IMR-90 (cell line): ENCODE results near the gene SCPEP1. TPM values are rescaled to one million over a fixed set of nuclear protein-coding genes. Genes with fewer than 3 reads are reported as not detected.

Source experiments
- ATAC-seq: fragments of 200-7000 bp; cut with Tn5 transposase; 2 replicates; pipeline ENCODE4 v1.9.1; 2020; ENCODE audit warnings: low read depth, mild to moderate bottlenecking, moderate library complexity
- Bru-seq: library from RNA; stranded (reverse); fragments of 400-500 nt; gene quantifications from one replicate; lab custom pipeline; 2021; lab: Mats Ljungman, UMichigan
- BruChase-seq, 2 experiments: library from RNA; stranded (reverse); fragments of 400-500 nt; gene quantifications; one replicate each; lab custom pipeline; 2021; lab: Mats Ljungman, UMichigan
- BruUV-seq: library from RNA; stranded (reverse); fragments of 400-500 nt; replicated peaks from 2 replicates; lab custom pipeline; 2021; lab: Mats Ljungman, UMichigan
- CTCF ChIA-PET: fragments of 300-600 bp; formaldehyde crosslinking; extraction: SDS; loops from one replicate; lab custom pipeline; 2021; ENCODE audit warnings: antibody characterized with exemption; lab: Yijun Ruan, JAX
- POLR2A ChIA-PET: fragments of 300-600 bp; sonication (Branson Sonifier 250); formaldehyde crosslinking; loops from one replicate; lab custom pipeline; 2022; ENCODE audit warnings: antibody characterized with exemption; ENCODE audit not compliant: unreplicated experiment; lab: Charles Lee
- DNase-seq: peaks from one replicate; pipeline ENCODE4 v3.0.0; 2013
- H2AFZ ChIP-seq: replicated peaks from 2 replicates; pipeline ENCODE3; 2013; ENCODE audit warnings: low read length, mild to moderate bottlenecking; ENCODE audit not compliant: poor library complexity
- H2AK5ac ChIP-seq: 2 replicates; pipeline ENCODE4 v1.6.1; 2013; ENCODE audit warnings: low read depth, low read length, inconsistent platforms
- H2AK9ac ChIP-seq: replicated peaks from 2 replicates; pipeline ENCODE3; 2013; ENCODE audit warnings: mild to moderate bottlenecking, low read depth, low read length, moderate library complexity; ENCODE audit not compliant: poor library complexity
- H2BK120ac ChIP-seq: 2 replicates; pipeline ENCODE4 v1.6.1; 2013; ENCODE audit warnings: low read depth, low read length, inconsistent platforms
- H2BK15ac ChIP-seq: 3 replicates; pipeline ENCODE4 v1.6.1; 2013; ENCODE audit warnings: low read depth, low read length, inconsistent platforms
- H2BK20ac ChIP-seq: 2 replicates; pipeline ENCODE4 v1.6.1; 2013; ENCODE audit warnings: low read depth, mild to moderate bottlenecking, inconsistent platforms, low read length, moderate library complexity
- H2BK5ac ChIP-seq: 2 replicates; pipeline ENCODE4 v1.6.1; 2013; ENCODE audit warnings: mild to moderate bottlenecking, low read depth, low read length, inconsistent platforms; ENCODE audit not compliant: poor library complexity, severe bottlenecking
- H3K14ac ChIP-seq: replicated peaks from 2 replicates; pipeline ENCODE4 v1.6.1; 2013; ENCODE audit warnings: low read depth, low read length, inconsistent platforms
- H3K18ac ChIP-seq: 2 replicates; pipeline ENCODE4 v1.6.1; 2013; ENCODE audit warnings: low read depth, low read length, control low read depth
- H3K23ac ChIP-seq: 2 replicates; pipeline ENCODE4 v1.6.1; 2013; ENCODE audit warnings: low read depth, low read length, inconsistent platforms
- H3K27ac ChIP-seq: 2 replicates; pipeline ENCODE4 v1.5.1; 2013; ENCODE audit warnings: mild to moderate bottlenecking, control low read depth, low read length; ENCODE audit not compliant: insufficient read depth
- H3K27me3 ChIP-seq: 2 replicates; pipeline ENCODE4 v1.6.1; 2013; ENCODE audit warnings: low read length; ENCODE audit not compliant: control insufficient read depth, insufficient read depth
- H3K36me3 ChIP-seq: 2 replicates; pipeline ENCODE4 v1.6.1; 2013; ENCODE audit warnings: low read length, mixed read lengths; ENCODE audit not compliant: control insufficient read depth, insufficient read depth
- H3K4ac ChIP-seq: 2 replicates; pipeline ENCODE4 v1.6.1; 2013; ENCODE audit warnings: low read depth, low read length, inconsistent platforms
- H3K4me1 ChIP-seq: 2 replicates; pipeline ENCODE4 v1.6.1; 2013; ENCODE audit warnings: low read length, mixed read lengths; ENCODE audit not compliant: control insufficient read depth, insufficient read depth
- H3K4me2 ChIP-seq: 2 replicates; pipeline ENCODE4 v1.6.1; 2013; ENCODE audit warnings: low read depth, mild to moderate bottlenecking, control low read depth, low read length, moderate library complexity
- H3K4me3 ChIP-seq: 2 replicates; pipeline ENCODE4 v1.5.1; 2013; ENCODE audit warnings: low read depth, mild to moderate bottlenecking, control low read depth, low read length, moderate library complexity; ENCODE audit not compliant: insufficient read depth
- H3K56ac ChIP-seq: 2 replicates; pipeline ENCODE4 v1.6.1; 2013; ENCODE audit warnings: low read length, inconsistent platforms; ENCODE audit not compliant: insufficient read depth; ENCODE audit errors: extremely low read depth
- H3K79me1 ChIP-seq, 2 experiments: 2 replicates each; pipeline ENCODE4 v1.6.1; 2013; ENCODE audit warnings: low read length in 2 of 2, inconsistent platforms in 1 of 2, low read depth in 1 of 2
- H3K9ac ChIP-seq: 2 replicates; pipeline ENCODE4 v1.6.1; 2013; ENCODE audit warnings: low read depth, low read length, control low read depth
- H3K9me1 ChIP-seq: 2 replicates; pipeline ENCODE4 v1.6.1; 2013; ENCODE audit warnings: low read length, inconsistent platforms; ENCODE audit not compliant: insufficient read depth
- H3K9me3 ChIP-seq: 2 replicates; pipeline ENCODE4 v1.6.1; 2013; ENCODE audit warnings: low read length; ENCODE audit not compliant: control insufficient read depth, insufficient read depth
- H4K20me1 ChIP-seq: 2 replicates; pipeline ENCODE4 v1.6.1; 2013; ENCODE audit warnings: low read length, inconsistent platforms; ENCODE audit not compliant: insufficient read depth
- H4K5ac ChIP-seq: 2 replicates; pipeline ENCODE4 v1.6.1; 2013; ENCODE audit warnings: mild to moderate bottlenecking, low read depth, low read length, control low read depth
- H4K8ac ChIP-seq, 2 experiments: 2 replicates each; pipeline ENCODE4 v1.6.1; 2013; ENCODE audit warnings: low read depth in 2 of 2, low read length in 2 of 2, control low read depth in 1 of 2, inconsistent platforms in 1 of 2
- H4K91ac ChIP-seq: 2 replicates; pipeline ENCODE4 v1.6.1; 2013; ENCODE audit warnings: low read depth, low read length, inconsistent platforms; ENCODE audit not compliant: insufficient read depth
- BHLHE40 ChIP-seq: fragments of 150-350 bp; IDR thresholded peaks from 2 replicates; pipeline ENCODE4 v1.6.1; 2016; ENCODE audit warnings: mild to moderate bottlenecking, low read depth, low read length
- CTCF ChIP-seq: conservative IDR thresholded peaks from 2 replicates; pipeline ENCODE4 v1.5.1; 2012; ENCODE audit warnings: mild to moderate bottlenecking, low read depth, low read length, improper control_type of control experiment
- MAFK ChIP-seq: IDR thresholded peaks from 2 replicates; pipeline ENCODE4 v1.6.1; 2012; ENCODE audit warnings: low read depth, low read length, improper control_type of control experiment
- MXI1 ChIP-seq: IDR thresholded peaks from 2 replicates; pipeline ENCODE4 v1.6.1; 2012; ENCODE audit warnings: low read depth, mild to moderate bottlenecking, low read length, moderate library complexity, borderline replicate concordance
- POLR2A ChIP-seq: IDR thresholded peaks from 2 replicates; pipeline ENCODE4 v1.6.1; 2012; ENCODE audit warnings: mild to moderate bottlenecking, low read depth, low read length
- RAD21 ChIP-seq: IDR thresholded peaks from 2 replicates; pipeline ENCODE4 v1.6.1; 2012; ENCODE audit warnings: low read length, improper control_type of control experiment
- WGBS, 2 experiments: methylation state at CpG; one replicate each; pipeline versions ENCODE4 v1.1.5 to v1.1.7; 2013; ENCODE audit warnings: missing lambda C conversion rate in 2 of 2; ENCODE audit not compliant: insufficient read length in 1 of 2; ENCODE audit errors: extremely low coverage in 2 of 2; 5-methylcytosine and 5-hydroxymethylcytosine counted together
- dilution Hi-C: fragments of 300-500 bp; cut with HindIII; formaldehyde crosslinking; loops from one replicate; pipeline ENCODE4 v1.14.3; 2018; ENCODE audit warnings: low sequenced_read_pairs; ENCODE audit not compliant: unreplicated experiment
- in situ Hi-C: fragments of 300-500 bp; cut with MboI; formaldehyde crosslinking; loops from 3 replicates; pipeline ENCODE4 v1.14.3; 2019; ENCODE audit warnings: low sequenced_read_pairs, inconsistent platforms, mixed read lengths
- intact Hi-C: fragments of 100-400 bp; cut with micrococcal nuclease; formaldehyde crosslinking; loops from 2 replicates; pipeline ENCODE4 v1.10.0; 2022
- long read RNA-seq: library from polyadenylated mRNA; unstranded; transcript quantifications from one replicate; pipeline ENCODE4 v2.0.0, GENCODE V29; 2021; ENCODE audit not compliant: unreplicated experiment
- polyA plus RNA-seq, 3 experiments: library from polyadenylated mRNA; depleted of rRNA; stranded (reverse); fragments of >200 nt; gene quantifications; 2 replicates each; pipeline ENCODE4 v1.2.3, GENCODE V29; 2012; ENCODE audit warnings: low replicate concordance in 1 of 3
- total RNA-seq: library from RNA; depleted of rRNA; stranded (reverse); fragments of >200 nt; gene quantifications from 2 replicates; pipeline ENCODE4 v1.2.3, GENCODE V29; 2012; rRNA removed
- TF ChIP-seq, protein P1 (sequence below): fragments of 150-350 bp; IDR thresholded peaks from 2 replicates; pipeline ENCODE4 v1.6.1; 2017; ENCODE audit warnings: mild to moderate bottlenecking, antibody characterized with exemption, low read length, low read depth

SCPEP1 gene
- total RNA-seq, result 16.5 and 16.7 TPM in 2 replicates
- 29.8 and 32.1 TPM in 2 replicates for polyA plus RNA-seq (2012; rRNA removed)
- 20.9 and 26.8 TPM in 2 replicates for polyA plus RNA-seq (2012; cell fraction: cytosol; rRNA removed)
- polyA plus RNA-seq (2012; cell fraction: nucleus; rRNA removed; ENCODE audit: low replicate concordance), result 35.9 and 56.4 TPM in 2 replicates
- percentile 49 among the genes with signal in this experiment for Bru-seq, nascent RNA
- percentile 56 among the genes with signal in this experiment for BruChase-seq, experiment 1, labeled RNA remaining after a 6-hour chase
- percentile 49 among the genes with signal in this experiment for BruChase-seq, experiment 2, labeled RNA remaining after a 2-hour chase
- long read RNA-seq, transcript SCPEP1-201 (13 exons, 1,942 nt), result major isoform, 69 of 79 reads
- long read RNA-seq, partial matches to known transcripts, result 1 of 79 reads
- long read RNA-seq, other reads (novel, unspliced or antisense), result 8 of 79 reads

DNA sequence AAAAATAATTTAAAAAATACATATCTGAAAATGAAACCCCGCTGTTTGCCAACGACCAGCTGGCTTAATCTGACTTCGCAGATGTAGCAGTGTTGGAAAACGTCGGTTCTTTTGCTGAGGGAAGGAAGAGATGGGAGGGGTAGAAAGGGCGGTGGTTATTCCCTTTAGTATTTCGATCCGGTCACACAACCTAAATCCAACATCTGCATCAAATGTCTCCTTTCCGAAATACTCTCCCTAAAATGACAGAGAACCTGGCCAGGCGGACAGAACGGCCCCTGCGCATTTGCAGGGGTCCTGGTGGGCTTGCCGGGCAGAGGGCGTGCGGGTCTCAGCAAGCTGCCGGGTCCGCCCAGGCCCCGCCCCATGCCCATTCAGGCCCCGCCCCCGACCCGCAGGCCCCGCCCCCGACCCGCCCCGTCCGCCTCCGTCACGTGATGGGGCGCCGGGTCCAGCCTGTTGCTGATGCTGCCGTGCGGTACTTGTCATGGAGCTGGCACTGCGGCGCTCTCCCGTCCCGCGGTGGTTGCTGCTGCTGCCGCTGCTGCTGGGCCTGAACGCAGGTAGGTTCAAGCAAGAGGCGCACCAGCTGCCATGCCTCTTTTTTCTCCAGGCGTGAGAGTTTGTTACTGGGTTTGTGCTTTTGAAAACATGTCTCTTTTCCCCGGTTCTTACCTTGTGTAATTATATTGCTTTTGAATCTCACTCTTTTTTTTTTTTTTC, at the start of gene SCPEP1:
Gene SCPEP1 (plus strand): TSS at position 459 of the 723 bp plus-strand sequence. CDS start 29 bp downstream, at position 488.
- WGBS, 2 experiments, result 0% methylated on average over 5 of the region's 42 CpGs; no CpG with 5 or more reads in 1 of the 2 experiments

More for the DNA sequence above, at the start of gene SCPEP1:
- Histone ChIP-seq H3K4ac (0 out of 2 replicates have a peak within 1 kb of the TSS, but pooled peaks have one; percentile 61), H4K8ac (peak within 1 kb of the TSS; percentile 6 to 58; a peak in 3 of 4 replicates), H3K14ac (peak within 1 kb of the TSS; percentile 26; the same call in 1 of the 2 replicates), H3K9me3 (no peaks in the 10 kb centered on the region), H3K18ac (no peak within 1 kb of the TSS), H3K27ac (no peak within 1 kb of the TSS), H2AFZ (peak within 1 kb of the TSS; percentile 95), H2BK15ac (no peak within 1 kb of the TSS), H4K5ac (peak within 1 kb of the TSS; percentile 50; the same call in 1 of the 2 replicates), H2AK9ac (no peak within 1 kb of the TSS), H3K9ac (peak within 1 kb of the TSS; percentile 84), H3K79me1 (no peaks in the 10 kb centered on the region), H2BK5ac (no peak within 1 kb of the TSS), H3K4me2 (peak within 1 kb of the TSS; percentile 99), H3K23ac (0 out of 2 replicates have a peak within 1 kb of the TSS, but pooled peaks have one; percentile 6), H4K91ac (no peak within 1 kb of the TSS), H3K9me1 (no peaks in the 10 kb centered on the region; the same call in 1 of the 2 replicates), H2BK120ac (no peak within 1 kb of the TSS), H2AK5ac (no peak within 1 kb of the TSS), H3K36me3 (no peaks in the 10 kb centered on the region), H3K27me3 (peaks cover 8% of the 10 kb centered on the region), H4K20me1 (no peaks in the 10 kb centered on the region), H2BK20ac (no peak within 1 kb of the TSS), H3K4me1 (peaks cover 3% of the 10 kb centered on the region), H3K4me3 (peak within 1 kb of the TSS; percentile 99), H3K56ac (0 out of 2 replicates have a peak within 1 kb of the TSS, but pooled peaks have one; percentile 22)
- peak; percentile 61; the same call in 1 of the 2 replicates for TF ChIP-seq BHLHE40
- TF ChIP-seq RAD21, result no peak
- TF ChIP-seq, protein P1, sequence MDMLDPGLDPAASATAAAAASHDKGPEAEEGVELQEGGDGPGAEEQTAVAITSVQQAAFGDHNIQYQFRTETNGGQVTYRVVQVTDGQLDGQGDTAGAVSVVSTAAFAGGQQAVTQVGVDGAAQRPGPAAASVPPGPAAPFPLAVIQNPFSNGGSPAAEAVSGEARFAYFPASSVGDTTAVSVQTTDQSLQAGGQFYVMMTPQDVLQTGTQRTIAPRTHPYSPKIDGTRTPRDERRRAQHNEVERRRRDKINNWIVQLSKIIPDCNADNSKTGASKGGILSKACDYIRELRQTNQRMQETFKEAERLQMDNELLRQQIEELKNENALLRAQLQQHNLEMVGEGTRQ, result peak; percentile 92
- TF ChIP-seq POLR2A, result peak; percentile 78
- no peak for TF ChIP-seq CTCF
- TF ChIP-seq MXI1, result peak; percentile 44; the same call in 1 of the 2 replicates
- TF ChIP-seq MAFK, result no peak
- ChIA-PET POLR2A (interaction anchor here (0.6 kb wide), 1 partner anchor 273 kb away, joined by 3 read pairs; no protein-coding TSS in a partner anchor), CTCF (no interaction called here)
- in situ Hi-C loops (no loop called here), dilution Hi-C loops (no loop called here), intact Hi-C loops (loop anchor here (2.0 kb wide), 1 partner anchor 17 kb away; the partner anchor contains the start of gene COIL)
- no TSS peak for BruUV-seq
- ATAC-seq, result peak; percentile 98
- peak; percentile 70 for DNase-seq
